ENCODE results near the gene ZSWIM9.

Gene ZSWIM9

DNA sequence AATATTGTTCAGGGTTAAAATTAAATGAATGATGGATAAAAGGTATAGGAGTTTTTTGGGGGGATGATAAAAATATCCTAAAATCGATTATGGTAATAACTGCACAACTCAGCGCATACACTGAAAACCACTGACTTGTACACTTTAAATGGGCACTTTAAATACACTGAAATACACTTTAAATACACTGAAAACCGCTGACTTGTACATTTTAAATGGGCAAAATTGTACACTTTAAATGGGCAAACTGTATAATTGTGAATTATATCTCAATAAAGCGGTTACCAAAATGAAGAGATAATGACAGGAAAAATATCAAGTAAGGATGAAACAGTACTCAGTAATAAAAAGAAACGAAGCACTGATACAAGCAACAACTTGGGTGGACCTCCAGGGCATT, 1.8 kb upstream of the ZSWIM9 start:
- Histone ChIP-seq H3K4me1 (ENCODE audit: insufficient read depth, low read length) (peaks cover 35% of the 10 kb centered on the region), H3K4me3 (ENCODE audit: low read depth in 1 of 2, low read length in 2 of 2) (peak overlapping the region in 1 of 2 experiments; percentile 100; a peak in 1 of 4 replicates), H3K36me3 (ENCODE audit: insufficient read depth, low read length) (peaks cover 41% of the 10 kb centered on the region), H3K9me3 (ENCODE audit: insufficient read depth, low read length, severe bottlenecking) (no peaks in the 10 kb centered on the region), H3K79me2 (ENCODE audit: insufficient read depth, low read length) (peaks cover 77% of the 10 kb centered on the region), H3K4me2 (ENCODE audit: insufficient read depth, low read length) (peak overlapping the region; percentile 78), H2AFZ (ENCODE audit: low read depth, low read length) (no peak overlapping the region), H3K9ac (ENCODE audit: low read depth, low read length) (no peak overlapping the region), H3K27me3 (ENCODE audit: insufficient read depth, low read length, poor library complexity) (no peaks in the 10 kb centered on the region), H4K20me1 (ENCODE audit: insufficient read depth, low read length) (peaks cover 37% of the 10 kb centered on the region), H3K27ac (ENCODE audit: low read length) (no peak overlapping the region)
- no peak for TF ChIP-seq EZH2 (IDR thresholded peaks at IDR 0.05; ENCODE audit: borderline replicate concordance, low read depth, low read length, severe bottlenecking)
- TF ChIP-seq, protein P1, sequence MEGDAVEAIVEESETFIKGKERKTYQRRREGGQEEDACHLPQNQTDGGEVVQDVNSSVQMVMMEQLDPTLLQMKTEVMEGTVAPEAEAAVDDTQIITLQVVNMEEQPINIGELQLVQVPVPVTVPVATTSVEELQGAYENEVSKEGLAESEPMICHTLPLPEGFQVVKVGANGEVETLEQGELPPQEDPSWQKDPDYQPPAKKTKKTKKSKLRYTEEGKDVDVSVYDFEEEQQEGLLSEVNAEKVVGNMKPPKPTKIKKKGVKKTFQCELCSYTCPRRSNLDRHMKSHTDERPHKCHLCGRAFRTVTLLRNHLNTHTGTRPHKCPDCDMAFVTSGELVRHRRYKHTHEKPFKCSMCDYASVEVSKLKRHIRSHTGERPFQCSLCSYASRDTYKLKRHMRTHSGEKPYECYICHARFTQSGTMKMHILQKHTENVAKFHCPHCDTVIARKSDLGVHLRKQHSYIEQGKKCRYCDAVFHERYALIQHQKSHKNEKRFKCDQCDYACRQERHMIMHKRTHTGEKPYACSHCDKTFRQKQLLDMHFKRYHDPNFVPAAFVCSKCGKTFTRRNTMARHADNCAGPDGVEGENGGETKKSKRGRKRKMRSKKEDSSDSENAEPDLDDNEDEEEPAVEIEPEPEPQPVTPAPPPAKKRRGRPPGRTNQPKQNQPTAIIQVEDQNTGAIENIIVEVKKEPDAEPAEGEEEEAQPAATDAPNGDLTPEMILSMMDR (IDR thresholded peaks at IDR 0.05; ENCODE audit: borderline replicate concordance, extremely low read depth, low read length, poor library complexity, severe bottlenecking) = no peak
- DNase-seq (no peak), ATAC-seq (ENCODE audit: insufficient read depth, low read depth) (no peak)

DNA sequence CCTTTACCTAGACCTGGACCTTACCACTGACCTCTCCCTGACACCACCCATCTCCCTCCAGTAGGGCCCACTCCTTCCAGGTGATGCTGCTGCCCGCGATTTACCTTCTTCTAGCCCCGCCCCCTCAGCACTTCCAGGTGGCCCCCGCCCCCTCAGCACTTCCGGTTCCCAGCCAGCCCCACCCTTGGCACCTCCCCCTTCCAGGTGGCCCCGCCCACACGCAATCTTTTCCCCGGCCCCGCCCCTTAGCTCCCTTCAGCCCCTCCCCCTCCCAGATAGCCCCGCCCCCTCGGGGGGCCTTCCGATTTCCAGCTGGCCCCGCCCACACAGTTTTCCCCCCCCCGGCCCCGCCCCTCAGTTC, 922 bp upstream of the ZSWIM9 start:
- H3K79me2 ChIP-seq (ENCODE audit: insufficient read depth, low read length) = peaks cover 70% of the 10 kb centered on the region
- TF ChIP-seq, protein P1 (IDR thresholded peaks at IDR 0.05; ENCODE audit: borderline replicate concordance, extremely low read depth, low read length, poor library complexity, severe bottlenecking) = no peak
- no peak for TF ChIP-seq EZH2 (IDR thresholded peaks at IDR 0.05; ENCODE audit: borderline replicate concordance, low read depth, low read length, severe bottlenecking)
- peak overlapping the region; percentile 99 to 100; a peak in 3 of 4 replicates for H3K4me3 ChIP-seq (ENCODE audit: low read depth in 1 of 2, low read length in 2 of 2)
- H4K20me1 ChIP-seq (ENCODE audit: insufficient read depth, low read length) = peaks cover 32% of the 10 kb centered on the region
- no peaks in the 10 kb centered on the region for H3K9me3 ChIP-seq (ENCODE audit: insufficient read depth, low read length, severe bottlenecking)
- H3K27ac ChIP-seq (ENCODE audit: low read length) = peak overlapping the region; percentile 98
- ATAC-seq (ENCODE audit: insufficient read depth, low read depth) (peak; percentile 1; the same call in 1 of the 3 replicates), DNase-seq (peak; percentile 79)
- H3K9ac ChIP-seq (ENCODE audit: low read depth, low read length) = peak overlapping the region; percentile 99
- H3K4me2 ChIP-seq (ENCODE audit: insufficient read depth, low read length) = peak overlapping the region; percentile 78
- H3K27me3 ChIP-seq (ENCODE audit: insufficient read depth, low read length, poor library complexity) = no peaks in the 10 kb centered on the region
- H3K36me3 ChIP-seq (ENCODE audit: insufficient read depth, low read length) = peaks cover 42% of the 10 kb centered on the region
- H2AFZ ChIP-seq (ENCODE audit: low read depth, low read length) = peak overlapping the region; percentile 100
- H3K4me1 ChIP-seq (ENCODE audit: insufficient read depth, low read length) = peaks cover 35% of the 10 kb centered on the region

DNA sequence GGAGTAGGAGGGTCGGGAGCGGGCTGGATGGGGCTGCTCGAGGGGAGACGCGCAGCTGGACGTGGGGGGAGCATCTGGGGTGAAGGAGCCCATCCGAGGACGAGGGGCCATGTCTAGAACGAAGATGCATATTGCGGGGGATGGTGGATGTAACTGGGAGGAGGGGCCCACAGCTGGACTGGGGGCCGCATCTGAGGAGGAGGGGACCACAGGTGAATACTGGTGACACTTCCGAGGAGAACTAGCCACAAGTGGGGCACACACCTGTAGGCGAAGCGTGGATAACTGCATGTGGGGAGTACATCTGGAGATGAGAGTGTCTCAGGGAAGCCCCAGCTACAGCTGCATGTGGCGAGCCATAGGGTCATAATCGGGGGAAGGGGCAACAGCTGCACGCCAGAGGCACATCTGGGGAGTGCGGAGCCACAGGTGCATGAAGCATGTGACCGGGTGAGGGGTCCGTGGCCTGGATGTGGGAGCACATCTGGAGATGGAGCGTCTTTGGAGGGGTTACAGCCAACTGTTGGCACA, 402 bp downstream of the ZSWIM9 start:
- H3K27me3 ChIP-seq (ENCODE audit: insufficient read depth, low read length, poor library complexity) = no peaks in the 10 kb centered on the region
- peak overlapping the region; percentile 86 for H2AFZ ChIP-seq (ENCODE audit: low read depth, low read length)
- H3K4me3 ChIP-seq (ENCODE audit: low read depth in 1 of 2, low read length in 2 of 2) = peak overlapping the region; percentile 99 to 100
- DNase-seq (peak; percentile 71), ATAC-seq (ENCODE audit: insufficient read depth, low read depth) (peak; percentile 23)
- peak overlapping the region; percentile 98 for H3K27ac ChIP-seq (ENCODE audit: low read length)
- H3K4me1 ChIP-seq (ENCODE audit: insufficient read depth, low read length) = peaks cover 35% of the 10 kb centered on the region
- no peak for TF ChIP-seq EZH2 (IDR thresholded peaks at IDR 0.05; ENCODE audit: borderline replicate concordance, low read depth, low read length, severe bottlenecking)
- TF ChIP-seq, protein P1 (IDR thresholded peaks at IDR 0.05; ENCODE audit: borderline replicate concordance, extremely low read depth, low read length, poor library complexity, severe bottlenecking) = no peak
- H3K36me3 ChIP-seq (ENCODE audit: insufficient read depth, low read length) = peaks cover 42% of the 10 kb centered on the region
- H4K20me1 ChIP-seq (ENCODE audit: insufficient read depth, low read length) = peaks cover 25% of the 10 kb centered on the region
- peak overlapping the region; percentile 78 for H3K4me2 ChIP-seq (ENCODE audit: insufficient read depth, low read length)
- peaks cover 58% of the 10 kb centered on the region for H3K79me2 ChIP-seq (ENCODE audit: insufficient read depth, low read length)
- H3K9ac ChIP-seq (ENCODE audit: low read depth, low read length) = peak overlapping the region; percentile 99
- H3K9me3 ChIP-seq (ENCODE audit: insufficient read depth, low read length, severe bottlenecking) = no peaks in the 10 kb centered on the region
